Neutrophil (primary cell): ENCODE data around the gene TLE1.

Experiments
- H3K27ac ChIP-seq: fragments of 200-600 bp; sonication (generic); 2 replicates; pipeline ENCODE4 v1.5.1; 2016; ENCODE audit warnings: mild to moderate bottlenecking, moderate library complexity
- H3K27me3 ChIP-seq: fragments of 200-600 bp; sonication (generic); 2 replicates; pipeline ENCODE4 v1.6.0; 2016; ENCODE audit warnings: mild to moderate bottlenecking
- H3K36me3 ChIP-seq: fragments of 200-600 bp; sonication (generic); 2 replicates; pipeline ENCODE4 v1.5.1; 2017
- H3K4me1 ChIP-seq, 2 experiments: fragments of 200-600 bp in 1 of 2; sonication (generic) in 1 of 2; 1 replicate in 1 of 2; 2 replicates in 1 of 2; pipeline versions ENCODE4 v1.5.1 to v1.6.1; 2013 to 2016; ENCODE audit warnings: low read depth in 1 of 2, low read length in 1 of 2, mild to moderate bottlenecking in 1 of 2, moderate library complexity in 1 of 2; ENCODE audit not compliant: control insufficient read depth in 1 of 2, insufficient read depth in 1 of 2
- H3K4me3 ChIP-seq, 2 experiments: fragments of 200-600 bp in 1 of 2; sonication (generic) in 1 of 2; 1 replicate in 1 of 2; 2 replicates in 1 of 2; pipeline ENCODE4 v1.5.1; 2013 to 2016; ENCODE audit warnings: low read depth in 1 of 2, low read length in 1 of 2, mild to moderate bottlenecking in 1 of 2, moderate library complexity in 1 of 2
- H3K9me3 ChIP-seq: fragments of 200-600 bp; sonication (generic); 2 replicates; pipeline ENCODE4 v1.5.1; 2016
- CTCF ChIP-seq: fragments of 200-600 bp; sonication (generic); IDR thresholded peaks from 2 replicates; pipeline ENCODE4 v1.5.1; 2016; ENCODE audit warnings: antibody characterized with exemption

The TLE1 gene

GRCh38 chr9:81622471-81623255 is 66.7 kb downstream of the TLE1 start:
- Histone ChIP-seq H3K36me3 (no peaks in the 10 kb centered on the region), H3K27ac (no peak overlapping the region), H3K27me3 (no peaks in the 10 kb centered on the region), H3K4me3 (no peak overlapping the region), H3K4me1 (no peaks in the 10 kb centered on the region), H3K9me3 (no peaks in the 10 kb centered on the region)
- TF ChIP-seq CTCF: no peak

GRCh38 chr9:81621785-81622259 is 67.5 kb downstream of the TLE1 start:
- no peaks in the 10 kb centered on the region for H3K9me3 ChIP-seq
- no peak overlapping the region for H3K4me3 ChIP-seq
- no peak overlapping the region for H3K27ac ChIP-seq
- H3K27me3 ChIP-seq: no peaks in the 10 kb centered on the region
- no peaks in the 10 kb centered on the region for H3K4me1 ChIP-seq
- no peak for TF ChIP-seq CTCF
- no peaks in the 10 kb centered on the region for H3K36me3 ChIP-seq

GRCh38 chr9:81621118-81621517 is 68.2 kb downstream of the TLE1 start:
- Histone ChIP-seq H3K27me3 (no peaks in the 10 kb centered on the region), H3K4me3 (no peak overlapping the region), H3K27ac (no peak overlapping the region), H3K36me3 (no peaks in the 10 kb centered on the region), H3K9me3 (no peaks in the 10 kb centered on the region), H3K4me1 (peaks cover 0 to 7% of the 10 kb centered on the region in 2 experiments)
- no peak for TF ChIP-seq CTCF

- H3K27me3 ChIP-seq: no peaks in the 10 kb centered on the region
- no peak for TF ChIP-seq CTCF
- H3K9me3 ChIP-seq: no peaks in the 10 kb centered on the region
- no peak overlapping the region for H3K27ac ChIP-seq
- H3K4me1 ChIP-seq: peaks cover 0 to 9% of the 10 kb centered on the region in 2 experiments
- no peak overlapping the region for H3K4me3 ChIP-seq
- no peaks in the 10 kb centered on the region for H3K36me3 ChIP-seq
Observed at GRCh38 chr9:81620002-81620390, 69.4 kb downstream of the TLE1 start.

- no peak overlapping the region for H3K27ac ChIP-seq
- TF ChIP-seq CTCF: no peak
- no peak overlapping the region for H3K4me3 ChIP-seq
- H3K9me3 ChIP-seq: no peaks in the 10 kb centered on the region
- peaks cover 0 to 9% of the 10 kb centered on the region in 2 experiments for H3K4me1 ChIP-seq
- H3K27me3 ChIP-seq: no peaks in the 10 kb centered on the region
- H3K36me3 ChIP-seq: no peaks in the 10 kb centered on the region
Observed at GRCh38 chr9:81619353-81620001, 69.9 kb downstream of the TLE1 start.
